Peyer's patch (tissue), 4 donors: Measurements from ENCODE around the gene ITSN2. TPM values are rescaled to one million over a fixed set of nuclear protein-coding genes. Genes with fewer than 3 reads are reported as not detected.

Experiments
- DNase-seq, 3 donors: peaks; one replicate each; pipeline ENCODE4 v3.0.0-alpha.2; 2017 to 2019
- H3K27ac ChIP-seq, 4 donors: fragments of 200-600 bp; sonication (generic); one replicate each; pipeline ENCODE4 v1.5.1; 2016 to 2019
- H3K27me3 ChIP-seq, 2 donors: fragments of 200-600 bp; sonication (generic); one replicate each; pipeline ENCODE4 v1.5.1; 2019
- H3K36me3 ChIP-seq, 3 donors: fragments of 200-600 bp; sonication (generic); one replicate each; pipeline ENCODE4 v1.5.1; 2016 to 2019
- H3K4me1 ChIP-seq, 4 donors: fragments of 200-600 bp; sonication (generic); one replicate each; pipeline ENCODE4 v1.5.1; 2016 to 2019
- H3K4me3 ChIP-seq, 4 donors: fragments of 200-600 bp; sonication (generic); 1 replicate in 3 of 4; 2 replicates in 1 of 4; pipeline ENCODE4 v1.5.1; 2016 to 2019; ENCODE audit warnings: mild to moderate bottlenecking in 1 of 4
- H3K9me3 ChIP-seq, 4 donors: fragments of 200-600 bp; sonication (generic); one replicate each; pipeline ENCODE4 v1.5.1; 2016 to 2019; ENCODE audit warnings: mild to moderate bottlenecking in 1 of 4
- CTCF ChIP-seq, 6 experiments: fragments of 450-650 bp in 4 of 6; fragments of 200-600 bp in 2 of 6; sonication (generic) in 1 of 6; IDR thresholded peaks; one replicate each; pipeline ENCODE4 v1.5.1; 2017 to 2019; ENCODE audit warnings: antibody characterized with exemption in 6 of 6, mild to moderate bottlenecking in 3 of 6, moderate library complexity in 1 of 6
- POLR2A ChIP-seq, 2 donors: fragments of 450-650 bp; IDR thresholded peaks; one replicate each; pipeline ENCODE4 v1.5.1; 2017; ENCODE audit warnings: antibody characterized with exemption in 2 of 2, mild to moderate bottlenecking in 2 of 2, moderate library complexity in 2 of 2
- total RNA-seq, 4 donors: library from RNA; depleted of rRNA; stranded (reverse); fragments of >200 nt; gene quantifications; one replicate each; pipeline ENCODE4 v1.1.0, GENCODE V29; 2016

ITSN2 gene
- total RNA-seq, 4 donors from 2014 or later, result 35.6 to 112 (median 46.4) TPM

- Histone ChIP-seq H3K4me1 (no peaks in the 10 kb centered on the region), H3K9me3 (no peaks in the 10 kb centered on the region), H3K36me3 (peaks cover 0 to 89% (median 0%) of the 10 kb centered on the region in 3 donors), H3K27ac (no peak overlapping the region), H3K4me3 (no peak overlapping the region), H3K27me3 (no peaks in the 10 kb centered on the region)
- TF ChIP-seq POLR2A (IDR thresholded peaks at IDR 0.05) (no peak), CTCF (IDR thresholded peaks at IDR 0.05) (no peak)
- no peak for DNase-seq
These were observed 114.2 kb downstream of the ITSN2 start for GRCh38 chr2:24245986-24246776.

DNA sequence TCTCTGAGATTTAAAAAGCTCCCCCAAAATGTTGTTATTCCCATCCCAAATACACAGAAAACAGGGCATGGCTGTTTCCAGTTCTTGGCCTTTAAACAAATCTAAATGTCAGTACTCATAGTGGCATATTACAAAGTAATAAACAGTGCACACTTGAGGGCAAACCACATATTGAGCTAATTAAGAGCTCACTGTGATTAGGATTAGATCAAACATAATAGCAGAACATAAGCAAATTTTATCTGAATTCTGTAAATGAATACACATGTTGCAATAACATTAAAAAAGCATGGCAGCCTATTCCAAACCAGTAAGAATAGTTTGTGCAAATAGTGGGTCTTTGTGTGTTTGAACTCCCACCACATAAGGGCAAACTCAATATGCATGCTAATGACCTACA, 118.8 kb downstream of the ITSN2 start:
- Histone ChIP-seq H3K27me3 (no peaks in the 10 kb centered on the region), H3K9me3 (no peaks in the 10 kb centered on the region), H3K4me3 (no peak overlapping the region), H3K36me3 (peaks cover 0 to 45% (median 0%) of the 10 kb centered on the region in 3 donors), H3K4me1 (no peaks in the 10 kb centered on the region), H3K27ac (no peak overlapping the region)
- DNase-seq, result no peak
- TF ChIP-seq POLR2A (IDR thresholded peaks at IDR 0.05) (no peak), CTCF (IDR thresholded peaks at IDR 0.05) (no peak)

DNA sequence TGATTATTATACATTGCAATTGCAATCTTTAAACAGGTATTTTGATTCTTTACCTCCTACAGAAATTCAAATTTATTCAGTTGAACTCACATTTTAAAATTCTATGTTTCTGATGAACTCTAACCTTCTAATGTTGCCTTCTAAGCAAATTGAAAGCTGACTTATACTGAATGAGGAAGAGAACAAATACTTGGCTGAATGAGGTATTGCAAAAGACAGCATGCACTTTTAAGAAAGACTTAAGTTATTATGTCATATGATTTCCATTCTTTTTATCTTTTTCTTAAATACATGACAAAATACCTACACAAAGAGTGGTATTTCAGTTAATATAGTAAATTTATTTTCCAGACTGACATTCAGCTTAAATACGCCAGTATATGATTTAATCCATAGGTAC, 120.8 kb downstream of the ITSN2 start:
- H3K4me1 ChIP-seq, result no peaks in the 10 kb centered on the region
- no peaks in the 10 kb centered on the region for H3K9me3 ChIP-seq
- TF ChIP-seq CTCF (IDR thresholded peaks at IDR 0.05) (no peak), POLR2A (IDR thresholded peaks at IDR 0.05) (no peak)
- no peak for DNase-seq
- H3K27me3 ChIP-seq, result no peaks in the 10 kb centered on the region
- H3K4me3 ChIP-seq, result no peak overlapping the region
- peaks cover 0 to 25% (median 0%) of the 10 kb centered on the region in 3 donors for H3K36me3 ChIP-seq
- no peak overlapping the region for H3K27ac ChIP-seq

GRCh38 chr2:24238158-24238557, 122.2 kb downstream of the ITSN2 start:
- Histone ChIP-seq H3K27me3 (no peaks in the 10 kb centered on the region), H3K27ac (no peak overlapping the region), H3K36me3 (peaks cover 0 to 12% (median 0%) of the 10 kb centered on the region in 3 donors), H3K4me1 (no peaks in the 10 kb centered on the region), H3K4me3 (no peak overlapping the region), H3K9me3 (no peaks in the 10 kb centered on the region)
- no peak for DNase-seq
- no peak for TF ChIP-seq CTCF (IDR thresholded peaks at IDR 0.05)
- TF ChIP-seq POLR2A (IDR thresholded peaks at IDR 0.05), result no peak

- no peak for DNase-seq
- Histone ChIP-seq H3K4me3 (no peak overlapping the region), H3K27me3 (no peaks in the 10 kb centered on the region), H3K27ac (no peak overlapping the region), H3K36me3 (peaks cover 0 to 7% (median 0%) of the 10 kb centered on the region in 3 donors), H3K9me3 (no peaks in the 10 kb centered on the region), H3K4me1 (no peaks in the 10 kb centered on the region)
- TF ChIP-seq POLR2A (IDR thresholded peaks at IDR 0.05), result no peak
- no peak for TF ChIP-seq CTCF (IDR thresholded peaks at IDR 0.05)
These were observed 123.0 kb downstream of the ITSN2 start for GRCh38 chr2:24237313-24237712.
